Esophagus squamous epithelium (tissue), 5 donors: ENCODE data around the gene PPP2R1A. TPM values are rescaled to one million over a fixed set of nuclear protein-coding genes. Genes with fewer than 3 reads are reported as not detected.

Source experiments
- DNase-seq: peaks from one replicate; lab custom pipeline; 2025; lab: John Stamatoyannopoulos, UW
- H3K27ac ChIP-seq, 4 donors: fragments of 200-600 bp; sonication (generic); one replicate each; pipeline ENCODE4 v1.5.1; 2016 to 2019; ENCODE audit warnings: mild to moderate bottlenecking in 1 of 4
- H3K27me3 ChIP-seq, 4 donors: fragments of 200-600 bp; sonication (generic); 1 replicate in 3 of 4; 2 replicates in 1 of 4; pipeline versions ENCODE4 v1.5.1 to v1.6.0; 2017 to 2021; ENCODE audit warnings: antibody characterized with exemption in 1 of 4
- H3K36me3 ChIP-seq, 3 donors: fragments of 200-600 bp; sonication (generic); one replicate each; pipeline ENCODE4 v1.5.1; 2016 to 2019
- H3K4me1 ChIP-seq, 3 donors: fragments of 200-600 bp; sonication (generic); one replicate each; pipeline ENCODE4 v1.5.1; 2017 to 2019
- H3K4me3 ChIP-seq, 4 donors: fragments of 200-600 bp; sonication (generic); 1 replicate in 3 of 4; 2 replicates in 1 of 4; pipeline ENCODE4 v1.5.1; 2016 to 2019; ENCODE audit warnings: mild to moderate bottlenecking in 2 of 4, moderate library complexity in 1 of 4
- H3K9me3 ChIP-seq, 3 donors: fragments of 200-600 bp; sonication (generic); one replicate each; pipeline ENCODE4 v1.5.1; 2016 to 2019
- POLR2A ChIP-seq, 4 donors: fragments of 450-650 bp; IDR thresholded peaks; one replicate each; pipeline ENCODE4 v1.6.1; 2017; ENCODE audit warnings: antibody characterized with exemption in 4 of 4, mild to moderate bottlenecking in 4 of 4, moderate library complexity in 3 of 4
- WGBS, 2 donors: methylation state at CpG; one replicate each; pipeline ENCODE4 v1.1.5; 2018; 5-methylcytosine and 5-hydroxymethylcytosine counted together
- intact Hi-C: fragments of 100-400 bp; cut with DNase I; formaldehyde crosslinking; loops from one replicate; pipeline ENCODE4 v1.15.0; 2022
- total RNA-seq, 4 donors: library from RNA; depleted of rRNA; stranded (reverse); fragments of >200 nt; gene quantifications; one replicate each; pipeline ENCODE4 v1.1.0, GENCODE V29; 2016
- TF ChIP-seq, protein P1 (sequence below), 6 experiments: fragments of 450-650 bp in 4 of 6; fragments of 200-600 bp in 2 of 6; sonication (generic) in 2 of 6; IDR thresholded peaks; one replicate each; pipeline ENCODE4 v1.5.1; 2016 to 2019; ENCODE audit warnings: antibody characterized with exemption in 6 of 6, mild to moderate bottlenecking in 4 of 6, moderate library complexity in 4 of 6
- donor health status: DM: yes; HTN: yes; CAD: no.

Gene PPP2R1A
- total RNA-seq, 4 donors from 2014 or later, result 126 to 225 (median 152) TPM

DNA sequence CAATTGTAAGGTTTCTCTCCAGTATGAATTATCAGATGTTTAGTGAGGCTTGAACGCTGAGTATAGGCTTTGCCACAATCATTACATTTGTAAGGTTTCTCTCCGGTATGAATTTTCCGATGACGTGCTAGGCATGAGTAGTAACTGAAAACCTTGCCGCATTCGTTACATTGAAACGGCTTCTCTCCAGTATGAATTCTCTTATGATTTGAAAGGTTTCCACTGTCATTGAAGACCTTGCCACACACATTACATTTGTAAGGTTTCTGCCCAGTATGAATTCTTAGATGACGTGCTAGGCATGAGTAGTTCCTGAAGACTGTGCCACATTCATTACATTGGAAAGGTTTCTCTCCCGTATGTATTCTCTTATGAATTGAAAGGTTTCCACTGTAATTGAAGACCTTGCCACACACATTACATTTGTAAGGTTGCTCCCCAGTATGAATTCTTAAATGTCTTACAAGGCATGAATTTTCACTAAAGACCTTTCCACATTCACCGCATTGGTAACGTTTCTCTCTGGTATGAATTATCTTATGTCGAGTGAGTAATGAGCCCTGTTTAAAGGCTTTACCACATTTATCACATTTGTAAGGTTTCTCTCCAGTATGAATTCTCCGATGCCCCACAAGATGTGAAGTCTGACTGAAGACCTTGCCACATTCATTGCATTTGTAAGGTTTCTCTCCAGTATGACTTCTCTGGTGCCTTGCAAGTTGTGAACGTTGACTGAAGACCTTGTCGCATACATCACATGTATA lies 34.1 kb upstream of the PPP2R1A start:
- H3K27me3 ChIP-seq, result no peaks in the 10 kb centered on the region
- 93 to 96% methylated on average over 15 of the region's 15 CpGs for whole genome bisulfite sequencing, 2 donors
- DNase-seq, result no peak
- H3K27ac ChIP-seq, result no peak overlapping the region
- H3K36me3 ChIP-seq, result peaks cover 0 to 77% (median 15%) of the 10 kb centered on the region in 3 donors
- no peaks in the 10 kb centered on the region for H3K4me1 ChIP-seq
- TF ChIP-seq, protein P1, sequence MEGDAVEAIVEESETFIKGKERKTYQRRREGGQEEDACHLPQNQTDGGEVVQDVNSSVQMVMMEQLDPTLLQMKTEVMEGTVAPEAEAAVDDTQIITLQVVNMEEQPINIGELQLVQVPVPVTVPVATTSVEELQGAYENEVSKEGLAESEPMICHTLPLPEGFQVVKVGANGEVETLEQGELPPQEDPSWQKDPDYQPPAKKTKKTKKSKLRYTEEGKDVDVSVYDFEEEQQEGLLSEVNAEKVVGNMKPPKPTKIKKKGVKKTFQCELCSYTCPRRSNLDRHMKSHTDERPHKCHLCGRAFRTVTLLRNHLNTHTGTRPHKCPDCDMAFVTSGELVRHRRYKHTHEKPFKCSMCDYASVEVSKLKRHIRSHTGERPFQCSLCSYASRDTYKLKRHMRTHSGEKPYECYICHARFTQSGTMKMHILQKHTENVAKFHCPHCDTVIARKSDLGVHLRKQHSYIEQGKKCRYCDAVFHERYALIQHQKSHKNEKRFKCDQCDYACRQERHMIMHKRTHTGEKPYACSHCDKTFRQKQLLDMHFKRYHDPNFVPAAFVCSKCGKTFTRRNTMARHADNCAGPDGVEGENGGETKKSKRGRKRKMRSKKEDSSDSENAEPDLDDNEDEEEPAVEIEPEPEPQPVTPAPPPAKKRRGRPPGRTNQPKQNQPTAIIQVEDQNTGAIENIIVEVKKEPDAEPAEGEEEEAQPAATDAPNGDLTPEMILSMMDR (IDR thresholded peaks at IDR 0.05), result no peak
- no peak for TF ChIP-seq POLR2A (IDR thresholded peaks at IDR 0.05)
- peaks cover 0 to 97% (median 69%) of the 10 kb centered on the region in 3 donors for H3K9me3 ChIP-seq
- no peak overlapping the region for H3K4me3 ChIP-seq
- intact Hi-C loops, result no loop called here

- WGBS, 2 donors, result 4 to 7% methylated on average over 5 of the region's 5 CpGs
- H3K27me3 ChIP-seq, result no peaks in the 10 kb centered on the region
- H3K9me3 ChIP-seq, result peaks cover 0 to 4% (median 0%) of the 10 kb centered on the region in 3 donors
- peaks cover 0 to 26% (median 6%) of the 10 kb centered on the region in 3 donors for H3K4me1 ChIP-seq
- intact Hi-C loops, result no loop called here
- H3K4me3 ChIP-seq, result peak overlapping the region; percentile 57 to 95 (median 78)
- peaks cover 0 to 44% (median 5%) of the 10 kb centered on the region in 3 donors for H3K36me3 ChIP-seq
- no peak for TF ChIP-seq POLR2A (IDR thresholded peaks at IDR 0.05)
- TF ChIP-seq, protein P1 (IDR thresholded peaks at IDR 0.05), result no peak
- DNase-seq, result no peak
- H3K27ac ChIP-seq, result peak overlapping the region in 3 of 4 donors; percentile 79 to 96 (median 95)
These were observed 19.5 kb upstream of the PPP2R1A start for GRCh38 chr19:52170304-52170703.

- TF ChIP-seq, protein P1 (IDR thresholded peaks at IDR 0.05), result no peak
- TF ChIP-seq POLR2A (IDR thresholded peaks at IDR 0.05), result no peak
- no peaks in the 10 kb centered on the region for H3K9me3 ChIP-seq
- no peak for DNase-seq
- H3K27me3 ChIP-seq, result no peaks in the 10 kb centered on the region
- WGBS, 2 donors, result 0 to 1% methylated on average over 2 to 17 of the region's 22 CpGs
- peaks cover 0 to 30% (median 6%) of the 10 kb centered on the region in 3 donors for H3K4me1 ChIP-seq
- intact Hi-C loops, result no loop called here
- H3K4me3 ChIP-seq, result peak overlapping the region; percentile 57 to 95 (median 78)
- H3K27ac ChIP-seq, result peak overlapping the region; percentile 79 to 96 (median 88)
- peaks cover 0 to 38% (median 0%) of the 10 kb centered on the region in 3 donors for H3K36me3 ChIP-seq
These were observed 19.0 kb upstream of the PPP2R1A start for GRCh38 chr19:52170863-52171320.

- DNase-seq, result peak; percentile 32
- 8 to 13% methylated on average over 22 to 32 of the region's 37 CpGs for WGBS, 2 donors
These were observed 18.3 kb upstream of the PPP2R1A start, which contains the start of gene ZNF836 for GRCh38 chr19:52171321-52172169. ZNF836 (minus strand) TSS chr19:52171621; CDS start chr19:52168072, 3,549 bp downstream.

More at GRCh38 chr19:52171321-52172169, 18.3 kb upstream of the PPP2R1A start, which contains the start of gene ZNF836:
- Histone ChIP-seq H3K4me3 (peak within 1 kb of the TSS; percentile 57 to 95 (median 78)), H3K36me3 (peaks cover 0 to 32% (median 0%) of the 10 kb centered on the region in 3 donors), H3K27me3 (no peaks in the 10 kb centered on the region), H3K27ac (peak within 1 kb of the TSS; percentile 79 to 96 (median 88)), H3K9me3 (no peaks in the 10 kb centered on the region), H3K4me1 (peaks cover 0 to 37% (median 6%) of the 10 kb centered on the region in 3 donors)
- TF ChIP-seq, protein P1 (IDR thresholded peaks at IDR 0.05), result no peak
- TF ChIP-seq POLR2A (IDR thresholded peaks at IDR 0.05), result peak in 1 of 4 donors; percentile 45
- intact Hi-C loops, result no loop called here
